ENCODE results near the gene TPT1.
"Not testable (repeated sequence)": the region's sequence is repeated elsewhere in the genome, so short reads cannot be mapped to it uniquely, and the experiment has no call there.

The TPT1 gene

DNA sequence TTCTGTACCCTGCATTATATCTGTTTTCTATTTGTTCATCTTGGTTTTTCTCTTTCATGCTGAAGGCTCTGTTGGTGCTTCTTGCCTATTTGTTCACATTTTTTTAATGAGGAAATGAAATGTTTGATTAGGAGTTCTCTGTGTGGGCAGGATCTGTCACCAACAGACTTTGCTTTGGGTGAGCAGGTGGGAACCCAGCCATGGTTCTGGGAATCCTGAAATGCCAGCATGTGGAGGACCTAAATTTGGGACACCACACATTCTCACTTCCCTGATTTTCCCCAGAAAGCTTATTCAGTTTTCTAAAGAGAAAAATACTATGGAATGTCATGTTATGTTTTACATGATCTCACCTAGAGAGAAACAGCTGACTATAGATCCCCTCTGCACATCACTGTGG lies 34.0 kb downstream of the TPT1 start:
- no peak for DNase-seq (ENCODE audit: extremely low read depth in 1 of 2, low read depth in 1 of 2)

GRCh38 chr13:45305079-45305478 lies 35.9 kb downstream of the TPT1 start:
- no peak for DNase-seq (ENCODE audit: extremely low read depth in 1 of 2, low read depth in 1 of 2)

- DNase-seq (ENCODE audit: extremely low read depth in 1 of 2, low read depth in 1 of 2): no peak
These were observed 37.1 kb downstream of the TPT1 start for GRCh38 chr13:45303866-45304265.

- DNase-seq (ENCODE audit: extremely low read depth in 1 of 2, low read depth in 1 of 2): no peak
These were observed 38.0 kb downstream of the TPT1 start for GRCh38 chr13:45303026-45303425.

DNA sequence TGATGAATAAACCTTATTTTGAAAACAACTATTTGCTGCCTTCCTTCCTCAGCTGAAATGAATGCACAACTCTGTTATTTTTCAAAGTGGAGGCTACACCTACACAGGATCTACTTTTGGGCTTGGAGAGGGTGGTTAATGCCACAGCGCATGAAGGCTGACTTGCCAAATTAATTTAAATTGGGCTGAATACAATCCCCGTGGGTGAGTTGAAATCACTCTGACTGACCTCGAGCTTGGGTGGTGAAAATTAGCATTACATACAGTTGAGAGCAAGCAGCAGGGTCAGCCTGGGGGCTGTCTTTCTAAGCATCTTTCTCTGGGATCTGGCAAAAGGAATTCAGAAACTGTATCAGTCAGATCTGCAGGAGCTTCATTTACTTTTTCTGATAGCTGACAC lies 38.5 kb downstream of the TPT1 start:
- no peak for DNase-seq (ENCODE audit: extremely low read depth in 1 of 2, low read depth in 1 of 2)

DNA sequence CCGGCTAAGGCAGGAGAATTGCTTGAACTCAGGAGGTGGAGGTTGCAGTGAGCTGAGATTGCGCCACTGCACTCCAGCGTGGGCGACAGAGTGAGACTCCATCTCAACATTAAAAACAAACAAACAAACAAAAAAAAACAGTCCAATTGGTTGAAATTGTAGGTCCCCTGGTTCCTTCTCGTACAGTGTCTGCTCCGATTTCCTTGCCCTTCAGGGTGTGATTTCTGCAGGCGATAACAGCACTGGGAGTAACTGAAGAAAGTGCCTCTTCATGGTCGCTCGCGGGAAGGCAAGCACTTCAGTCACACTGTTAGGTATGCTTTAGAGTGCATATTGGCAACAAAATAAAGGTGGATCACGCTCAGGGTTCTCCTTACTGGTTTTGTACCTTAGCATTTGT lies 39.7 kb downstream of the TPT1 start:
- no peak for DNase-seq (ENCODE audit: extremely low read depth in 1 of 2, low read depth in 1 of 2)

DNA sequence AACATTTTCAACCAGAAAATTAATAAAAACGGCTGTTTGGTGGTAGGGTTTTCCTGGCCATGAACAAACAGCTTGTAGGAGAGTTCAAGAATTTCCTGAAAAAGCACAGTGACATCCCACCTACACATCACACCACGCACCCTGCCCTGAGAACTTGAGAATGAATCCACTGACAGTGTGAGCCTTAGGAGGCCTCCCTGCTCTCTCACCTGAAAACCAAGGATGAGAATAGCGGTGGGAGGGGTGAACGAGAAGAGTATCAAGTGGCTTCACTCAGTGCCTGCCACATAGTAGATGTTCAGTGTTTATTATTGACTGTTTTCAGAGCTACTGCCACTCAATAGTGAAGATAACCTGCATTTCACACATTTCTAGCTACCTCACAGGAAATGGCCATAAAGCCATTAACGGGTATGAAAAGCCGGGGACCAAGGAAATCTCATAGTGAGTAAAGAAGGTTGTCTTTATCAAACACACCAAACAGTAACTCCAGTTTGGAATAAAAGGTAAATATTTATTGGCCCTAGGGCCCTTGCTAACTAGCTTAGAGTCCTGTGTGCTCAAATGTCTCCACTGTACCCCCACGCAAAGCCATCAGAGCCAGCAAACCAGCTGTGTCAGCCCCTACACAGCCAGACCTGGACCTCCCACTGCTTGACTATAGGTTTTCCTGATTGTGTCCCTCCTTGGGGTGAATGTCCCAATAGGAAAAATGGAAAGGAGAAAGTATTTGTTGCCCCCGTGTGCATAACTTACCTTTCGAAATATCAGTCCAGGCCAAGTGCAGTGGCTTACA lies 40.6 kb downstream of the TPT1 start:
- no peak for DNase-seq (ENCODE audit: extremely low read depth in 1 of 2, low read depth in 1 of 2)

DNA sequence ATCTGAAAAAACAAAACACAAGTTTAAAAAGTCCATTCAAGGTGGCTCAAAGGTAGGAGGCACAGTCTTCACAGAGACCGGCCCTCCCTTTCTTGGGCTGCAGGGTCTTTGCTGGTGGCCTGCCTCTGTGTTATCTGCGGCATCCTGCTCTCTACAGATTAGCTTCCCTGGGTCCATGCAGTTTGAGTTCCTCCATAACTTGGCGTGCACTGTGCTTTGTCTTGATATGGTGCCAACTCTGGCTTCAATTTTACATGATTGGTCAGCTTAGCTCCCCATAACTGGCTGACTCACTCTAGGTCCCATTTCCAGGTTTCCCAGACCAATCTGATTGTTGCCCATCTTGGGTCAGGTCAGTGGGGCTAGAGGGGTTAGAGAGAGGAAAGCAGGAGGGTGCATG lies 41.8 kb downstream of the TPT1 start:
- no peak for DNase-seq (ENCODE audit: extremely low read depth in 1 of 2, low read depth in 1 of 2)

DNA sequence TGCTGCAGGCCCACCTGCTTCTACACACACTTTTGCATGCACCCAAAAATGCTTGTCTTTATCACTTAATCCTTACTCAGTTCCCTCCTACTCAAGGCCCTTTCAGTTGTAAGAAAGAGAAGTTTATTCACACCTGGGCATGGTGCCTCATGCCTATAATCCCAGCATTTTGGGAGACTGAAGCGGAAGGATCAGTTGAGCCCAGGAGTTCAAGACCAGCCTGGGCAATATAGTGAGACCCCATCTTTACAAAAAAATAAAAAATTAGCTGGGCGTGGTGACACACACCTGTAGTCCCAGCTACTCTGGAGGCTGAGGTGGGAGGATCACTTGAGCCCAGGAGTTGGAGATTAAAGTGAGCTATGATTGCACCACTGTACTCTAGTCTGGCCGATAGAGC lies 42.4 kb downstream of the TPT1 start:
- not testable (repeated sequence) for DNase-seq (ENCODE audit: extremely low read depth in 1 of 2, low read depth in 1 of 2)

- DNase-seq (ENCODE audit: extremely low read depth in 1 of 2, low read depth in 1 of 2): no peak
These were observed 42.8 kb downstream of the TPT1 start for GRCh38 chr13:45298206-45298505.

- DNase-seq (ENCODE audit: extremely low read depth in 1 of 2, low read depth in 1 of 2): no peak
These were observed 43.4 kb downstream of the TPT1 start for GRCh38 chr13:45297456-45298205.

GRCh38 chr13:45296259-45296658 lies 44.7 kb downstream of the TPT1 start:
- DNase-seq (ENCODE audit: extremely low read depth in 1 of 2, low read depth in 1 of 2): no peak

GRCh38 chr13:45295536-45295935 lies 45.4 kb downstream of the TPT1 start:
- no peak for DNase-seq (ENCODE audit: extremely low read depth in 1 of 2, low read depth in 1 of 2)

- no peak for DNase-seq (ENCODE audit: extremely low read depth in 1 of 2, low read depth in 1 of 2)
These were observed 48.8 kb downstream of the TPT1 start for GRCh38 chr13:45292176-45292575.

GRCh38 chr13:45289936-45290563 lies 50.9 kb downstream of the TPT1 start:
- no peak for DNase-seq (ENCODE audit: extremely low read depth in 1 of 2, low read depth in 1 of 2)
